Muscle of arm (tissue), 12 donors: ENCODE results near the gene BCAS3. TPM values are rescaled to one million over a fixed set of nuclear protein-coding genes. Genes with fewer than 3 reads are reported as not detected.

Experiments
- DNase-seq: peaks from one replicate; pipeline ENCODE4 v3.0.0-alpha.2; 2013
- polyA plus RNA-seq, 12 donors: library from polyadenylated mRNA; unstranded; fragments of 120-200 nt; gene quantifications; one replicate each; pipeline ENCODE4 v1.2.1, GENCODE V29; 2013; ENCODE audit not compliant: insufficient read length in 12 of 12

BCAS3 gene
- polyA plus RNA-seq, 12 donors: 8.1 to 23.8 (median 11.4) TPM; not detected in 1

DNA sequence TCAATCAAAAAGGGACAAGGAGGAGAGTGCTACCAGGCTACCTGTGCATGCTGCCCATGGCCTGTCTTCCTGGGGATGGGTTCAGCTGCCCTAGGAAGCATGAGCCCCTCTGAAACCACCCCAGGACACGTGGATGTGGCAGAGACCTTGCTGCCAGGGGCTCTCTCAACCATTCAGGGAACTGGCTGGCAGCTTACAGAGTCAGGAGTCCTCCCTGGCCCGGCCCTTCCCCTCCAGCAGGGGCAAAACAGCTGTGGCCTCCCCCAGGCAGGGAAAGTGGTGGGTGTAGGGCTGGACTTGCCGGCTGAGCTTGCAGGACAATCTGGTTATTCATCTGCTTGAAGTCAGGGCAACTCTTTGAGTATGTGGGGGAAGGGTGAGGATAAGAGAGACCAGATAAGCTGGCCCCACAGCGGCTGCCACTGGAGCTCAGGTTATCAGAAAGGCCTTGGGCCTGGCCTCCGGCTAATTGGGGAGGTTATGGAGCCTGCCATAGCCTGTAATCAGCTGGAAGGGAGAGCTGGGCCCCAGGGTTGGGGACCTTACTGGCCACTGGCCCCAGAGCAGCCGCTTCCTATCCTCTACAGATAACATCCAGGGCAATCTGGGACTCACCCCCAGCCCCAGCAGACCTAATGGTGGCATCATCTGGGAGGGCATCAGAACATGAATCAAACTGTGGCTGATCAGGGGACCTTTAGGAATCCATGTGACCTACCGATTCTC lies 716.4 kb downstream of the BCAS3 start:
- DNase-seq: no peak

- no peak for DNase-seq
Observed at GRCh38 chr17:61394630-61395408, 717.2 kb downstream of the BCAS3 start.

DNA sequence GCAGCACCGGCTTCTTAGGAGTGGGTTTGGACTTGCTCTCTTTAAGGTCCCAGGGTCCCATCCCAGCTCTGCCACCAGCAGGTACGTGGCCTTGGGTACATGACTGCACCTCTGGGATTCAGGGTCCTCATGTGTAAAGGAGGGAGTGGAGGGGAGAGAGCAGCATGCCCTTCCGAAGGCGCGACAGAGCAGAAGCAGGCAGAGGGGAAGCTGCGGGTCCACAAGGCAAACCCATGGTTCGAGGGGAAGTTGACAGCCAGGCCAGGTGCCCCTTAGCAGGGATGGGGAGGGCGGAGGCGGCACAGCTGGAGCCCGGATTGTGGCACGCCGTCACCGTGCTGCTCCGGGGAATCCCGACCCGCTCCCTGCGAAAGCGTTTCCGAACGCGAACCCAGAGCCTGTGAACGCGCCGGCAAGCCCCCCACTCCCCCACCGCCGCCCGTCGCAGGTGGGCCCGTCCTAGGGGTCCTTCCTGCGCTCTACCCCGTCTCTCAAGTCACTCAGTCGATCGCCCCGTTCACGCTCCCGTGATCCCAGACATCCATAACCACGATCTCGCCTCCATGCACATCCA lies 717.8 kb downstream of the BCAS3 start:
- no peak for DNase-seq

DNA sequence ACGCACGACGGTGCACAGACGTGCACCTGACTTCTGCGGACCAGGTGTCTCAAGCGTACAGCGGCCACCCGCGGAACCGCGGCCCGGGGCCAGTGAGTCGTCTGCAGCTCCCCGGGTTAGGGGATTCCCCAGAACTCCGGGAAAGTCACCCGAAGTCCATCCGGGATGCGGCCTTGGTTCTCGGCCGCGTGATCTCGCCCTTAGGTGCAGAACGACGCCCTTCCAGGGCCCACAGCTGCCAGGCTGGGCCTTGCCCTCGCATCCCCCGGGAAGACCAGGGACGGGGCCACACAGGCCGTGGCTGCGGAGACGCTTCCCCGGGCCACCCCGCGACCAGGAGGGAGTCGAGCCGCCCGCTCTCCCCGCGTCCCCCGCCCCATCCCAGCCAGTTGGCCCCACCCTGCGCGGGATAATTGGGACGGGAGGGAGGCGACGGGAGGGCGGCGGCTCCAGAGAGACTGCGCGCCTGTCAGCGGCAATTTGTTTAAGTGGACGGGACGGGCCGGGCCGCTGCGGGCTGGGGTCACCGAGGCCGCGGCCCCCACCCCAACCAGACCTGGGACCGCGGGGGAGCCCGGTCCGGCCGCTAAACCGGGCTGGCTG lies 718.4 kb downstream of the BCAS3 start:
- no peak for DNase-seq

DNA sequence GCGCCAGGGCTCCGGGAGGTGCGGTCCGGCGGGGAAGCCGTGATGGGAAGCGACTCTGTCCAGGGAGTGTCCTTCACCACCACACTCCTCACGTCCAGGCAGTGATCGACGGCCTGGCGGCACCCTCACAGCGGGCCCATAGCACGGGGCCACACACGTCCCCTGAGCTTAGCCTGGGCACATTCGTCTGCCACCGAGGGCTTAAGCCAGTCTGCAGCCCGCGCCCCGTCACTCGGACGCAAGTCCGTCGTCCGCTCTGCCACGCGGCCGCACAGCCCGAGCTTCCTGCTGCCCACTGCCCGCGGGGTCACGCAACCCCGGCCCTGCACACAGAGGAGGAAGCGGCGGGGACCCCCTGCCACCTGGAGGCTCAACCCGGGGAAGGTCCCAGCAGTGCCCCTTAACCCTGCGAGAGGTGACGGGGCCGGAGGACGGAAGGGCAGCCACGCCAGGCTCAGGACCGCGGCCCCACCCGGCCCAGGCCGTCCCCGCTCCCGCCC lies 719.0 kb downstream of the BCAS3 start:
- no peak for DNase-seq

DNA sequence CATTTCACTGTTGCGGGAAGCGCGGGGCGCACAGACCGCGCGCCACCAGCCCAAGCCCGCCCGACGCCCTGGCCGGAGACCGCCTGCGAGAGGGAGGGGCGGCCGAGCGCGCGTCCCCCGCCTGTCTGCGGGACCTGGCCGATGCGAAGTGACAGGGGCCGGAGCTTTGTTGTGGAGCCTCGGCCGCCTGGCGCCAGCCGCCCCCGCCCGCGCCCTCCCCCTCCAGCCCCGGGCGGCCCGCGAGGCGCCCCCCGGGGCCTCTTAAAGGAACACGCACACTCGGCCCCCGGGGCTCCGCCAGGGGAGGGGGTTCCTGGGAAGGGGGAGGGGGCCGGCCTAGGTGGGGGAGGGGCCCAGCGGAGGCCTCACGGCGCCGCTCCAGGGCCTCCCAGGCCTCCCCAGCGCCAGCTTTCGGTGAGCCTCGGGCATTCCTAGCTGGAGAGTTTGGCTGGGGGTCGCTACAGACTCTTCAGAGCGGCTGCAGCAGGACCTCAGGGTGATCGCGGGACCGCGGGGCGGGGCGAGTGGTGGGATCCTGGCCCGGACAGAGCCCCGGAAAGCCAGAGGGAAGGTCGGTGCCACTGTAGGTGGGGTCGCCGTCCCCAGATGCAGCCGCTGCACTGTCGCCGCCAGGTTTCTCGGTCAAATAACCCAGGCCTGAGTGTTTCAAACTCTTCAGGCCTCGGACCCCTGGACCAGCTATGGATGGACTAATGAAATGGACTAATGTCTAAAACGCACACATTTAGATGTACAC lies 719.6 kb downstream of the BCAS3 start:
- DNase-seq: no peak

GRCh38 chr17:61398721-61399130 lies 721.1 kb downstream of the BCAS3 start:
- no peak for DNase-seq

DNA sequence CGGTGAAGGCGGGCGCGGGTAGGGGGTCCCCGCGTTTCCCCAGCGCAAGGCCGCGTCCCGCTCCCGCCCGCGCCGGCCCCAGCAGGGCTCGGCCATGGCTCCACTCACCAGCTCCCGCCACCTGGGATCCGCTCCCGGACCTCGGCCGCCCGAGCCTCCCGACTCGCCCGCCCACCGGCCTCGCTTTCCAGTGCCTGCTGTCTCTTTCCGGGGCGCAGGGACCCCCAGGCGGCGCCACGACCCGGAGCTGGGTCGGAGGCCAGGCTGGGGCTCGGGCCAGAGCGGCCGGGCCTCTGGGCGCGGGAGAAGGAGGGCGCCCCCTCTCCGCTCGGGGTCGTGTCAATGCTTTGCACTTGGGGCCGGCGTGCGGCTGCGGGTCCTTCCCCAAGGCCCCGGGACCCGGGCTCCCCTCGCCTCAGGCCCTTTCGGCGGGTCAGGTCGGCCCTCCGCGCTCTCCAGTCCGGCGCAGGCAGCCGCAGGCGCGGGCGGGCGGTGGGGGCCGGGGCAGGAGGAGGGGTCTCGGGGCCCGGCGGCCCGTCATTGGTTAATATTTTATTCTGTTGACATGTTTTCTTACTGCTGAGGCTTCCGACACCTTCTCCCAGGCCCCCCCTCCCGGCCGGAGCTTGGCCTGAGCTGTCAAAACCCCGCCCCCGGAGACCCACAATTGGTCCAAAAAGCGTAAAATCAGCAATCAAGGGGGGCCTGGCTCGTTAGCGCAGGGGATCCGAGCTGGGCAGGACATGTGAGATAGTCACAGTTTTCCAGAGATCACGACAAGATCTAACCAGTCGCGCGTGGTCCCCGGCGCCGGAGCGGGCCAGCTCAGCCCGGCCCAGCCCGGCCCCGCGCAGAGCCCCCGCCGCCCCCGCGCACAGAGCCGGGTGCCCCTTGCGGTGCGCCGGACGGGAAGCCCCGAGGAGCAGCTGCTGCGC lies 721.7 kb downstream of the BCAS3 start, which contains the start of gene TBX2:
Gene TBX2 (plus strand): TSS at position 713 of the 935 bp plus-strand sequence. CDS start 334 bp downstream, outside the sequence.
- DNase-seq: peak; percentile 75

DNA sequence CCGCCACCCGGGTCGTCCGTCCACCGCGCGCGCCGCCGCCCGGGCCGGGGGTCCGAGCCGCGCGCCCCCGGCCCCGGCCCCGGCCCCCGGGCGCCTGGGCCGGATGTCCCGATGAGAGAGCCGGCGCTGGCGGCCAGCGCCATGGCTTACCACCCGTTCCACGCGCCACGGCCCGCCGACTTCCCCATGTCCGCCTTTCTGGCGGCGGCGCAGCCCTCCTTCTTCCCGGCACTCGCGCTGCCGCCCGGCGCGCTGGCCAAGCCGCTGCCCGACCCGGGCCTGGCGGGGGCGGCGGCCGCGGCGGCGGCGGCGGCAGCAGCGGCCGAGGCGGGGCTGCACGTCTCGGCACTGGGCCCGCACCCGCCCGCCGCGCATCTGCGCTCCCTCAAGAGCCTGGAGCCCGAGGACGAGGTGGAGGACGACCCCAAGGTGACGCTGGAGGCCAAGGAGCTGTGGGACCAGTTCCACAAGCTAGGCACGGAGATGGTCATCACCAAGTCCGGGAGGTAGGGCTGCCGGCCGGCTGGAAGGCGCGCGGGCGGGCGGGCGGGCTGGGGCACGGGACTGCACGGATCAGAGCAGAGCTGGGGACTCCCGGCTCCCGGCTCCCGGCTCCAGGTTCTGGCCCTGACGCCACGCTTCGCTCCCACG lies 722.5 kb downstream of the BCAS3 start:
- no peak for DNase-seq

GRCh38 chr17:61400717-61401388 lies 723.2 kb downstream of the BCAS3 start:
- DNase-seq: no peak

DNA sequence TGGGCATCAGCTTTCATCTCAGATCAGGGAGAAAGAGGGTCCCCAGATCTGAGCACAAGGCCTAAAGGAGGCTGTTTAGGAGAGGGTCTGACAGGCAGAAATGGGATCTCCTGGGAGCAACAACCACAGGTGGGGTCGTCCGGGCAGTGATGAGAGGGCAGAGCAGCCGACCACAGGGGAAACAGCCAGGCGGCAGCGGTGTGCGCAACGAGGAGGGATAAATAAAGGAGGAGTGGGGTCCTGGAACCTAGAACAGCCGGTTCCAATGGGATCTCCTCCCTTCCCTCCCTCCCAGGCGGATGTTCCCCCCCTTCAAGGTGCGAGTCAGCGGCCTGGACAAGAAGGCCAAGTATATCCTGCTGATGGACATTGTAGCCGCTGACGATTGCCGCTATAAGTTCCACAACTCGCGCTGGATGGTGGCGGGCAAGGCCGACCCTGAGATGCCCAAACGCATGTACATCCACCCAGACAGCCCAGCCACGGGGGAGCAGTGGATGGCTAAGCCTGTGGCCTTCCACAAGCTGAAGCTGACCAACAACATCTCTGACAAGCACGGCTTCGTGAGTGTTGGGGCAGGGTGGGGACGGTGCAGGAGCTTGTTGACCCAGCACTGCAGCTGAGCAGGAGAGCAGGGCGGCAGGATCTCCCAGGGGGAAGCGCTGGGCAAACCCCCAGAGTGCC lies 723.9 kb downstream of the BCAS3 start:
- no peak for DNase-seq

DNA sequence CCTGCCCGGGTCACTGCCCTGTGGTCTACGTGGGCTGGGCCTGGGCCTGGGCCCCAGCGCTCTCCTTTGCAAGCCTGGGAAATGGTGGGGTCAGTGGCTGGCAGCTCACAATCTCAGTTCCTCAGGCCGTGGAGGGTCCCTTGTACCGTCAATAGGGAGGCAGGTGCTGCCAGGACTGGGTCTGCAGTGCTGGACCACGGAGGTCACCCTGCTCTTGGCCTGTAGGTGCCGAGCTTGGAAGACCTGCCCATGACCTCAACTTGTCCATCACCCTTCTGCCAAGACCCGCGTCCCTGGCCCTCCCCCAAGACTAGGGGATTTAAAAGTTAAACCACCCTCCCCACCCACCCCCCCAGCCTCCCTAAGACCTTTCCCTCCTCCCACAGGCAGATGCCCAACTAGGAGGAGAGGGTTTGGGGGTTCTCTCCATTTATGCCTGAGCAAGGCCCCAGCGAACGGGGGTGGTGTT lies 724.5 kb downstream of the BCAS3 start:
- no peak for DNase-seq

GRCh38 chr17:61402978-61403800 lies 725.5 kb downstream of the BCAS3 start:
- no peak for DNase-seq

GRCh38 chr17:61403801-61404662 lies 726.4 kb downstream of the BCAS3 start:
- DNase-seq: no peak

- no peak for DNase-seq
Observed at GRCh38 chr17:61404663-61404912, 726.9 kb downstream of the BCAS3 start.

- DNase-seq: no peak
Observed at GRCh38 chr17:61404913-61405685, 727.4 kb downstream of the BCAS3 start.
